ENCODE data around the gene KCNN4.
"Not testable (repeated sequence)": the region's sequence is repeated elsewhere in the genome, so short reads cannot be mapped to it uniquely, and the experiment has no call there.

Gene KCNN4

GRCh38 chr19:43798546-43799409, 18.0 kb upstream of the KCNN4 start:
- peak; percentile 76 for DNase-seq

GRCh38 chr19:43798026-43798545, 17.3 kb upstream of the KCNN4 start:
- DNase-seq (no peak), ATAC-seq (no peak)

More at GRCh38 chr19:43798546-43799409, 18.0 kb upstream of the KCNN4 start:
- ATAC-seq: peak; percentile 89

- DNase-seq: no peak
Observed at GRCh38 chr19:43797556-43797955, 16.8 kb upstream of the KCNN4 start.

GRCh38 chr19:43797118-43797517, 16.3 kb upstream of the KCNN4 start:
- ATAC-seq (no peak), DNase-seq (no peak)

More at GRCh38 chr19:43797556-43797955, 16.8 kb upstream of the KCNN4 start:
- no peak for ATAC-seq

GRCh38 chr19:43790587-43790986, 9.8 kb upstream of the KCNN4 start:
- DNase-seq (no peak), ATAC-seq (no peak)

DNA sequence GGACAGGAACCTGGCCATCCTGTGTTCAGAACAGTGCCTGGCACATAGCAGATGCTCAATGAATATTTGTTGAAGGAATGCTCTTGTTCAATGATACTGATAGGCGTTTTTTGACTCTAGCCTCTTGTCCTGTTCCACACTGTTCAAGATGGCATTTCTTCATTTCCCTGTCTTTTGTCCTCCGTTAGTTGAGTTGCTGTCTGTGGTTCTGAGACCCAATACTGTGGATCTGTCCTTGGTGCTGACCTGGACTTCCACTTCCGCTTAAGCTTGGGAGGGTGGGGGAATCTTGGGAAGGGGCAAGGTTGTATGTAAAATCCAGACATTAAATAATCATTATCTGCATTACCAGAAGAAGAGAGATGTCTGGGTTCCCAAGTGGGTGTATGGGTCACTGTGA, 8.3 kb upstream of the KCNN4 start:
- ATAC-seq (no peak), DNase-seq (no peak)

- ATAC-seq (no peak), DNase-seq (no peak)
Observed at GRCh38 chr19:43786665-43787064, 5.9 kb upstream of the KCNN4 start.

GRCh38 chr19:43784981-43785808, 4.4 kb upstream of the KCNN4 start:
- DNase-seq: peak; percentile 63
- ATAC-seq: no peak

DNA sequence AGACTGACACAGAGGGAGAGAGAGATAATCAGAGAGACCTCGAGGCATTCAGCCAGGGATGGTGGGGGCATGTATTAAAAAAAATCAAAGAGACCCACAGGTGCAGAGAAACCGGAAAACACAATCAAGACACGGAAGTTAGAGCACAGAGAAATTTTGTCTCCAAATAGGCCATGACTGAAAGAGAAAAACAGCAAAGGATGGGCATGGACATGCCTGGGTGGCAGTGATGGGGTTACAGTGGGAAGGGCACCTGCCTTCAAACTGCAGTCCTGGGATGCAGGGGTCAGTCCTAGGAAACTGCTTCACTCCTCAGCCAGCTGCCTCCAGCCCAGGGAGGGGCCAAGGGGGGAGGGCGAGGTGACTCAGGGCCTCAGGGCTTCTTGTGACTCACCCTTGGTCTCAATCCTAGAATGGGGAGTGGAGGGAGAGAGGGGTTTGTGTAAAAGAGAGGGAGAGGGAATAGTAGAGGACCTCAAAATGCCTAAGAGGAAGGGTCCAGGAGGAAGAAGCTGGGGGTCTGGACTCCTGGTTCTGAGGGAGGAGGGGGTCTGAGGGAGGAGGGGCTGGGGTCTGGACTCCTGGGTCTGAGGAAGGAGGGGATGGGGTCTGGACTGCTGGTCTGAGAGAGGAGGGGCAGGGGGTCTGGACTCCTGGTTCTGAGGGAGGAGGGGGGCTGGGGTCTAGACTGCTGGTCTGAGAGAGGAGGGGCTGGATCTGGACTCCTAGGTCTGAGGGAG, 3.6 kb upstream of the KCNN4 start:
- peak; percentile 28 for ATAC-seq

DNA sequence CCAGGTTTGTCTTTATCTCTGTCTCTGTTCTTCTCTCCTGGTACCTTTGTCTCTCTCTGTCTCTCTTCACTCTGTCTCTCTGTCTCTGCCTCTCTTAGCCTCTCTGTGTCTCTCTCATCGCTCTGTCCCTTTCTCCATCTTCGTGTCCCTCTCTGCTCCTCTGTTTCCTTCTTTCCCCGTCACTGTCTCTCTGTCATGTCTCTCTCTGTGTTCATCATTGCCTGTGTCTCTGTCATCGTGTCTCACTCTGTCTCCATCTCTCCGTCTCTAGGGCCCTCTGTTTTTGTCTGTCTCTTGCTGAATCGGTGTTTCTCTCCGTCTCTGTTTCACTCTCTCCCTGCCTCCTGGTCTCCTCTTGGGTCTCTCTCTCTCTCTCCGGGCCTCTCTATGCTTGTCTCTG, 2.9 kb upstream of the KCNN4 start:
- DNase-seq (no peak), ATAC-seq (no peak)

More for the DNA sequence above, 3.6 kb upstream of the KCNN4 start:
- DNase-seq: peak; percentile 76

DNA sequence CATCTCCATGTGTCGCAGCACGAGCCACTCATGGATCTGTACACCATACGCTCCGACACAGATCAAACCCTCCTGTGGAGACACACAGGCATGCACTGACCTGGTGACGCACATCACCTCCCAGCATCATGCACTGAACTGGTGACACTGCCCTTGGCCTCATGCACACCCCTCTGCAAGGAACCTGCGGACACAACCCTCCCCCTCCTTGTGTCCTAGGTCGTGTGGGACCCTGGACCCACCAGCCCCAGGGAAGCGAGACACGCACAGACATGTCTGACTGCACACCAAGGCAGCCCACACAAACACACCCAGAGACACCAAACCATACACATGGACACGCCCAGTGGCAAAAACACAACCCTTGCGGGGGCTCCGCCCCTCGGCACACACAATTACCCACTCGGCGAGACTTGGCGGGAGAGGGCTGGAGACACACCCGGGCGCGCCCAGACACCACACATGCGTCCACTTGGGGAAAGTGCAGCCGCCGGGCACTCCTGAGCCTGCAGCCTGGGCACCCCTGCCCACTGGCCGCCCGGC, 2.0 kb upstream of the KCNN4 start:
- ATAC-seq (no peak), DNase-seq (no peak)

GRCh38 chr19:43782311-43782660, 1.5 kb upstream of the KCNN4 start:
- no peak for ATAC-seq
- no peak for DNase-seq

GRCh38 chr19:43781630-43782310, 997 bp upstream of the KCNN4 start:
- ATAC-seq (peak; percentile 24), DNase-seq (no peak)

GRCh38 chr19:43779820-43780219, 953 bp downstream of the KCNN4 start:
- no peak for DNase-seq

DNA sequence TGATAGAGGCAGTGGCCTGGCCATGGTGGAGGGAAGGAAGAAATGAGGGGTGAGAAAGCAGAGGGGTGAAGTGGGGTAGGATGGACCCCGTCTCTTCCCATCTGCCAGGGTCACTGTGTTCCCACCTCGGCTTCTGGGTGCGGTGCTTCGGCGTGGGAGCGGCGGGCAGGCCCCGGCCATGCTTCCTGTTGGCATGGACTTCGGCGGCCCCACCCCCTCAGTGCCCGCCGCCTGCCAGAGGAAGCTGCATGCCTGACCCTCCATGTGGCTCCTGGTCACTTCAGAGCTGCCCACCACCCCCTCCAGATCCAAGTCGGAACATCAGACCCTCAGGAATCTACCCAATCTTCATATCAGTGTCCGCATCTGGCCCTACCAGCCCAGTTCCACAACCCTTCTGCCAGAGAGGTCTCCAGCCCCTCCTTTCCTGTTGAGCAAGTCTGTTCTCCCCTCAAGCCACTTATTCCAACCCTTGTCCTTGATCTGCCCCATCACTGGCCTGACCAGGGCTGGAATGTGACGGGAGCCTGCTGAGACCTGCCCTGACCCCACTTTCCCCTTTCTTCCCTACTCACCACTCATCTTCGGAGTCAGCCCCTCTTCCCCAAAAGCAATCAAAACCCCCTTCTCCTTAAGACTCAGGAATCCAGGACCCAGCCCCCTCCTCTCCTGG, 1.5 kb downstream of the KCNN4 start:
- no peak for ATAC-seq
- DNase-seq: no peak

More at GRCh38 chr19:43779820-43780219, 953 bp downstream of the KCNN4 start:
- no peak for ATAC-seq

- DNase-seq (no peak), ATAC-seq (no peak)
Observed at GRCh38 chr19:43778651-43779050, 2.1 kb downstream of the KCNN4 start.

DNA sequence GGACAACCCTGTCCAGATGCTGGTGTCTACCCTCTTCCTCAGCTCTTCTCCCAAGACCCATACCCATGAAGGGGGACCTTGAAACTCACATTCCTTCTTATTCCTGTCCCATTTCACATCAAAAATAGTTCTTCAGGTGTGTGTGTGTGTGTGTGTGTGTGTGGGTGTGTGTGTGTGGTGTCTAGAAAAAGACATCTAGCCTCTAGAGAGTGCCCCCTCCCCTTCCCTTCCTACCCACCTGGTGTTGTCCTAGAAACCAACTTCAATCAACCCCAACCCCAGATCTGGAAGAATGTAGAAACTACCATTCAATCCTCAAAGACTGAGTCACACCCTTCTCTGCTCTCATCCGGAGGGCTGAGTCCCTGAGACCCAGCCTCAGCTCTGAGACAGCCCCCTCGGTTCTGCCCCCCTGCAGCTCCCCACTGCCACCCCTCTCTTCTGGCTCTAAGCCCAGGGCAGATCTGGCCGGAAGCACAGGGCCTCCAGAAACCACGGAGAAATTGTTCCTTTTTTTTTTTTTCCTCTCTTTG, 3.5 kb downstream of the KCNN4 start:
- DNase-seq: peak; percentile 44
- peak; percentile 21 for ATAC-seq

GRCh38 chr19:43776286-43776685, 4.5 kb downstream of the KCNN4 start:
- DNase-seq (peak; percentile 79), ATAC-seq (peak; percentile 64)

DNA sequence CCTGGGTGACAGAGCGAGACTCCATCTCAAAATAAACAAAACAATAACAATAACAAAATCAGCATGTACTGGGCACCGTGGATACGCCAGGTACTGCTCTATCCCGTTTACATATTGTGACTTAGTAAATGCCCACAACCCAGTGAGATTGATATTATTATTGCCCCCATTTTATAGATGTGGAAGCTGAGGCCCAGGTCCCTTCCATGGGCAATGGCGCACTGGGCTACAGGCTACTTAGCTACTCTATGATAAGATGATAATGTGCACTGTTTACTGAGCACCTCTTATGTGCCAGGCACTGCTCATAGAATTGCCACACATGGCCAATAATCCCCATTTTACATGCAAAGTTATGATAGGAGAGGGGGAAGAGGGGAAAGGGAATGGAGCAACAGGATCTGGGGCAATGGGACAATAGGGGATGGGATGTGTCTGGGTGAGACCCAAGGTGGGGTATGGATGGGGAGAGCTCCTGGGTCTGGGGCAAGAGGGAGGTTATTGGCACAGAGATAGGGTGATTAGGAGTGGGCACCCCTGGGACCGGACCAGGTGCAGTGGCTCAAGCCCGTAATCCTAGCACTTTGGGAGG, 5.4 kb downstream of the KCNN4 start:
- no peak for DNase-seq

DNA sequence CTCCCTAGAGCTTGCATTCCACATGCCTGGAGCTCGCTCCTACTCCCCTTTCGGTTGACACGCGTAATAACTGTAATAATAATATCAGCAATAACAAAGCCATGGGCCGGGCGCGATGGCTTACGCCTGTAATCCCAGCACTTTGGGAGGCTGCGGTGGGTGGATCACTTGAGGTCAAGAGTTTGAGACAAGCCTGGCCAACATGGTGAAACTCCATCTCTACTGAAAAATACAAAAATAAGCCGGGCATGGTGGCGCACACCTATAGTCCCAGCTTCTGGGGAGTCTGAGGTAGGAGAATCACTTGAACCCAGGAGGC, 5.9 kb downstream of the KCNN4 start:
- not testable (repeated sequence) for DNase-seq, ATAC-seq

More for the DNA sequence above, 5.4 kb downstream of the KCNN4 start:
- ATAC-seq: no peak
